Measurements from ENCODE around the gene UGGT1.

UGGT1 gene

DNA sequence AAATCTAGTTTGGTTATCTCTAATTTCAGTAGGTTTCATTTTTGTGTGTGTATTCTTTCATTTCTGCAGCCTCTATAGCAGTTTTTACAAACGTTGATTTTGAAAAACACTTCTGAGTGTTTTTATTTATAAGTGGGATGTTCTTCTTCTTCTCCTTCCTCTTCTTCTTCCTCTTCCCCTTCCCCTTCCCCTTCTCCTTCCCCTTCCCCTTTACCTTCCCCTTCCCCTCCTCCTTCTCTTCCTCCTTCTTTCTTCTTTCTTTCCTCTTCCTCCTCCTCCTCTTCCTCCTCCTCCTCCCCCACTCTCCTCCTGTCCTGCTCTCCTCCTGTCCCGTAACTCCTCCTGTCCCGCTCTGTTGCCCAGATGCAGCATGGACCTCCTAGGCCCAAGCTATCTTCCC is 4.2 kb downstream of the UGGT1 start:
- TF ChIP-seq, protein P1, sequence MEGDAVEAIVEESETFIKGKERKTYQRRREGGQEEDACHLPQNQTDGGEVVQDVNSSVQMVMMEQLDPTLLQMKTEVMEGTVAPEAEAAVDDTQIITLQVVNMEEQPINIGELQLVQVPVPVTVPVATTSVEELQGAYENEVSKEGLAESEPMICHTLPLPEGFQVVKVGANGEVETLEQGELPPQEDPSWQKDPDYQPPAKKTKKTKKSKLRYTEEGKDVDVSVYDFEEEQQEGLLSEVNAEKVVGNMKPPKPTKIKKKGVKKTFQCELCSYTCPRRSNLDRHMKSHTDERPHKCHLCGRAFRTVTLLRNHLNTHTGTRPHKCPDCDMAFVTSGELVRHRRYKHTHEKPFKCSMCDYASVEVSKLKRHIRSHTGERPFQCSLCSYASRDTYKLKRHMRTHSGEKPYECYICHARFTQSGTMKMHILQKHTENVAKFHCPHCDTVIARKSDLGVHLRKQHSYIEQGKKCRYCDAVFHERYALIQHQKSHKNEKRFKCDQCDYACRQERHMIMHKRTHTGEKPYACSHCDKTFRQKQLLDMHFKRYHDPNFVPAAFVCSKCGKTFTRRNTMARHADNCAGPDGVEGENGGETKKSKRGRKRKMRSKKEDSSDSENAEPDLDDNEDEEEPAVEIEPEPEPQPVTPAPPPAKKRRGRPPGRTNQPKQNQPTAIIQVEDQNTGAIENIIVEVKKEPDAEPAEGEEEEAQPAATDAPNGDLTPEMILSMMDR (IDR thresholded peaks at IDR 0.05; ENCODE audit: extremely low read depth, insufficient read depth, missing control alignments) = no peak
- no peak for DNase-seq (ENCODE audit: low spot score)
- in situ Hi-C loops (cut with MboI; ENCODE audit: low pct_unique_long_range_greater_than_20kb, low sequenced_read_pairs, unreplicated experiment) = no loop called here

DNA sequence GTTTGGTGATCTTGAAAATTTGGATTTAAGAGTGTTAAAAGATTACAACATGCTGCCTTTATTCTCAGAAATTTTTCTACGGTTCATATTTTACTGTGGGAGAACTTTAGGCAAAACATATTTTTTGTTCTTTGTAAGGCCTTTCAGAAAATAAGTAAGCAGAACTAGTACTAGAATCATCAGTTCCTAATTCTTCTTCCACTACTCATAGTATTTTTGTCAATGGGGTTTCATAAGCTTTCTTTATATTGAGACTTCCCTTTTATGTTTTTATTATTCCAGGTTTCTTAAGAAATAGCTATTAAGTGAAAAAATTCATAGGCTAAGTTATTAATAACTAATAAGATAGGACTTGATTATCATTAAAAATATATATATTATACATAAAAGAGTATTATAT is 12.4 kb downstream of the UGGT1 start:
- TF ChIP-seq, protein P1 (IDR thresholded peaks at IDR 0.05; ENCODE audit: extremely low read depth, insufficient read depth, missing control alignments) = no peak
- in situ Hi-C loops (cut with MboI; ENCODE audit: low pct_unique_long_range_greater_than_20kb, low sequenced_read_pairs, unreplicated experiment) = no loop called here
- no peak for DNase-seq (ENCODE audit: low spot score)

DNA sequence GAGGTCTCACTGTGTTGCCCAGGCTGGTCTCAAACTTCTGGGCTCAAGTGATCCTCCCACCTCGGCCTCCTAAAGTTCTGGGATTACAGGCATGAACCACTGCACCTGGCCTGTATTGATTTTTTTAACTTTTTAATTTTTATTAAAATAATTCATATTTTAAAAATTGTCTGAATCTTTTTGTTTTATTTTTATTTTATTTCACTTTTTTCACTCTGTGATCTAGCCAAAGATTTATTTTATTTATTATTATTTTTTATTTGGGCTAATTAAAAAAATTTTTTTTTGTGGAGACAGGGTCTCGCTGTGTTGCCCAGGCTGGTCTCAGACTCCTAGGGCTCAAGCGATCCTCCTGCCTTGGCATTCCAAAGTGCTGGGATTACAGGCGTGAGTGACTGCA is 14.1 kb downstream of the UGGT1 start:
- in situ Hi-C loops (cut with MboI; ENCODE audit: low pct_unique_long_range_greater_than_20kb, low sequenced_read_pairs, unreplicated experiment) = no loop called here
- TF ChIP-seq, protein P1 (IDR thresholded peaks at IDR 0.05; ENCODE audit: extremely low read depth, insufficient read depth, missing control alignments) = no peak
- no peak for DNase-seq (ENCODE audit: low spot score)

DNA sequence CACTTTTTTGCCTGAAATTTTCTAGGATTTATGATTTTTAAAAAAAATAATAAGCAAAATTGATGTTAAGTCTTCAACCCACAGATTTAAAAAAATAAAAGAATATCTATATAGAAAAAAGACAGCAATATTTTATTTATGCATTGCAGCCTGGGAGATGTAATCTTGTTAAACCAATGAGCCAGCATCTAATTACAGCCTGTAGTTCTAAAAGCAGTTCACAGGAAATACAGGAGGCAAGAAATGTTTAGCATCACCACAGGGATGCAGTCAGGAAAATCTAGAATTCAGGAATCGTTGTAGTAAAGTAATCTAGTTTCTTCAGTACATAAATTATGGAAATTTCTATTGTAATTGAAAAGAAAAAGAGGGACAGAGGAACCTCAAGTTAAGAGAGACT is 17.2 kb downstream of the UGGT1 start:
- DNase-seq (ENCODE audit: low spot score) = no peak
- TF ChIP-seq, protein P1 (IDR thresholded peaks at IDR 0.05; ENCODE audit: extremely low read depth, insufficient read depth, missing control alignments) = no peak
- in situ Hi-C loops (cut with MboI; ENCODE audit: low pct_unique_long_range_greater_than_20kb, low sequenced_read_pairs, unreplicated experiment) = no loop called here

DNA sequence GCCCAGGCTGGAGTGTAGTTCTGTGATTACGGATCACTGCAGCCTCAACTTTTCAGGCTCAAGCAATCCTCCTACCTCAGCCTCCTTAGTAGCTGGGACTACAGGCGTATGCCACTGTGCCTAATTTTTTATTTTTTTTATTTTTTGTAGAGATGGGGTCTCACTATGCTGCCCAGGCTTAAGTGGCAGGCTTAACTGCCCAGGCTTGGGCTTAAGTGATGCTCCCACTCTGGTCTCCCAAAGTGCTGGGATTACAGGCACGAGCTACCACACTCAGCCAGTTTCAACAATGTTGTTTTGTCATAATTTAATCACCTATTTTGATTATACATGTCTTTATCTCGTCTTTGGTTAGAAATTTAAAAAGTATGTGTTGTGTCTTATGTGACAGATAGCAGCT is 18.2 kb downstream of the UGGT1 start:
- TF ChIP-seq, protein P1 (IDR thresholded peaks at IDR 0.05; ENCODE audit: extremely low read depth, insufficient read depth, missing control alignments) = no peak
- in situ Hi-C loops (cut with MboI; ENCODE audit: low pct_unique_long_range_greater_than_20kb, low sequenced_read_pairs, unreplicated experiment) = no loop called here
- no peak for DNase-seq (ENCODE audit: low spot score)

DNA sequence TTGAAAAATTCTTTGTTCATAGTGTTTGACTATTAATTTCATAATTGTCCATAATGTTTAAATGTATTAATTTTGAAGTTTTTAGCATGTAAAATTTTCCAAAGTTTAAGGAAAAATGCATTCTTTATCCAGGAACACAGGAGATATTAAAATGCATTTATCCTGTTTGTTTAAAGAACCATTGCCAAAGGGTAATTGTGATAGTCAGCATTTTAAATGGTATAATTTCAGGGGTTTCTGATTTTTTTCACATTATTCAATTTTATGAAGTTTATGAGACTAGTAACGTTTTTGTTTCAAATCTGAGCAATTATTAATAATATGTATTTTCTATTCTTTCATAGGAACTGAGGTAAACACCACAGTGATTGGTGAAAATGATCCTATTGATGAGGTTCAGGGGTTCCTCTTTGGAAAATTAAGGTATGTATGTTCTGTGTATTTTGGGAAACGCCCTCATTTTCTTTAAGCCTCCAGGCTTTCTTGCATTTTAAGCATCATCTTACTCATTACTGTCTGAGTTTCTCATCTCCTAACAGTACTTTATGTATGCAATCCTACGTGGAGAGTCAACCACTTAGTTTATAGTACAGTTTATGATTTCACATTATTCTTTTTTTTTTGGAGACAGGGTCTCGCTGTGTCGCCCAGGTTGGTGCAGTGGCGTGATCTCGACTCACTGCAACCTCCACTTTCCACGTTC is 25.1 kb downstream of the UGGT1 start:
- no peak for DNase-seq (ENCODE audit: low spot score)
- in situ Hi-C loops (cut with MboI; ENCODE audit: low pct_unique_long_range_greater_than_20kb, low sequenced_read_pairs, unreplicated experiment) = no loop called here
- TF ChIP-seq, protein P1 (IDR thresholded peaks at IDR 0.05; ENCODE audit: extremely low read depth, insufficient read depth, missing control alignments) = no peak
